Nephron progenitor cell (in vitro differentiated cells): ENCODE results near the gene NRXN2.

Experiments used
- DNase-seq: peaks from one replicate; pipeline ENCODE4 v3.0.0; 2021
- H3K27ac Mint-ChIP-seq: 2 replicates; pipeline ENCODE4 v1.8.0; 2021; ENCODE audit warnings: mild to moderate bottlenecking, moderate library complexity, mixed read lengths
- H3K27me3 Mint-ChIP-seq: 2 replicates; pipeline ENCODE4 v1.8.0; 2021; ENCODE audit warnings: mild to moderate bottlenecking, low read depth, mixed read lengths; ENCODE audit not compliant: poor library complexity
- H3K36me3 Mint-ChIP-seq: 2 replicates; pipeline ENCODE4 v1.8.0; 2021; ENCODE audit warnings: low read depth, mixed read lengths
- H3K4me1 Mint-ChIP-seq: 2 replicates; pipeline ENCODE4 v1.8.0; 2021; ENCODE audit warnings: mixed read lengths
- H3K4me3 Mint-ChIP-seq: 2 replicates; pipeline ENCODE4 v1.8.0; 2021; ENCODE audit warnings: mild to moderate bottlenecking, moderate library complexity, mixed read lengths
- H3K9me3 Mint-ChIP-seq: 2 replicates; pipeline ENCODE4 v1.8.0; 2021; ENCODE audit warnings: mild to moderate bottlenecking, moderate library complexity, mixed read lengths
- CTCF ChIP-seq: fragments of 200-600 bp; sonication (generic); IDR thresholded peaks from 2 replicates; pipeline ENCODE4 v1.5.0; 2021; ENCODE audit warnings: antibody characterized with exemption

NRXN2 gene

GRCh38 chr11:64593156-64594105 lies 129.6 kb downstream of the NRXN2 start:
- no peak overlapping the region for H3K4me3 Mint-ChIP-seq
- H3K4me1 Mint-ChIP-seq = no peaks in the 10 kb centered on the region
- H3K36me3 Mint-ChIP-seq = no peaks in the 10 kb centered on the region
- no peak overlapping the region for H3K27ac Mint-ChIP-seq
- no peak for TF ChIP-seq CTCF
- no peak for DNase-seq
- peaks cover 13% of the 10 kb centered on the region for H3K27me3 Mint-ChIP-seq
- H3K9me3 Mint-ChIP-seq = peaks cover 4% of the 10 kb centered on the region

GRCh38 chr11:64592656-64593055 lies 130.3 kb downstream of the NRXN2 start:
- no peak overlapping the region for H3K4me3 Mint-ChIP-seq
- H3K27ac Mint-ChIP-seq = no peak overlapping the region
- TF ChIP-seq CTCF = no peak
- H3K36me3 Mint-ChIP-seq = no peaks in the 10 kb centered on the region
- peaks cover 12% of the 10 kb centered on the region for H3K9me3 Mint-ChIP-seq
- H3K4me1 Mint-ChIP-seq = no peaks in the 10 kb centered on the region
- no peak for DNase-seq
- peaks cover 19% of the 10 kb centered on the region for H3K27me3 Mint-ChIP-seq

- Mint-ChIP-seq H3K27ac (no peak overlapping the region), H3K4me3 (no peak overlapping the region), H3K27me3 (peaks cover 22% of the 10 kb centered on the region), H3K4me1 (no peaks in the 10 kb centered on the region), H3K9me3 (peaks cover 17% of the 10 kb centered on the region), H3K36me3 (no peaks in the 10 kb centered on the region)
- no peak for TF ChIP-seq CTCF
- DNase-seq = no peak
Observed at GRCh38 chr11:64592234-64592615, 130.8 kb downstream of the NRXN2 start.

GRCh38 chr11:64591257-64592233 lies 131.5 kb downstream of the NRXN2 start:
- Mint-ChIP-seq H3K27ac (no peak overlapping the region), H3K9me3 (peaks cover 18% of the 10 kb centered on the region), H3K4me3 (no peak overlapping the region), H3K4me1 (no peaks in the 10 kb centered on the region), H3K27me3 (peaks cover 22% of the 10 kb centered on the region), H3K36me3 (no peaks in the 10 kb centered on the region)
- no peak for TF ChIP-seq CTCF
- no peak for DNase-seq

- H3K27me3 Mint-ChIP-seq = peaks cover 29% of the 10 kb centered on the region
Observed at GRCh38 chr11:64590763-64591221, 132.2 kb downstream of the NRXN2 start, which contains the start of gene SLC22A12. TSS of gene SLC22A12 (plus strand) at chr11:64591220. CDS start at chr11:64591557, 337 bp downstream.

More at GRCh38 chr11:64590763-64591221, 132.2 kb downstream of the NRXN2 start, which contains the start of gene SLC22A12:
- no peak for DNase-seq
- no peaks in the 10 kb centered on the region for H3K36me3 Mint-ChIP-seq
- TF ChIP-seq CTCF = no peak
- H3K4me1 Mint-ChIP-seq = no peaks in the 10 kb centered on the region
- peaks cover 18% of the 10 kb centered on the region for H3K9me3 Mint-ChIP-seq
- H3K27ac Mint-ChIP-seq = no peak within 1 kb of the TSS
- H3K4me3 Mint-ChIP-seq = no peak within 1 kb of the TSS
